ENCODE data around the gene CCSAP. TPM values are rescaled to one million over a fixed set of nuclear protein-coding genes. Genes with fewer than 3 reads are reported as not detected.

CCSAP gene
- polyA plus RNA-seq, 6 donors from 2014 or later, result 0.13 to 3.3 (median 2.4) TPM

DNA sequence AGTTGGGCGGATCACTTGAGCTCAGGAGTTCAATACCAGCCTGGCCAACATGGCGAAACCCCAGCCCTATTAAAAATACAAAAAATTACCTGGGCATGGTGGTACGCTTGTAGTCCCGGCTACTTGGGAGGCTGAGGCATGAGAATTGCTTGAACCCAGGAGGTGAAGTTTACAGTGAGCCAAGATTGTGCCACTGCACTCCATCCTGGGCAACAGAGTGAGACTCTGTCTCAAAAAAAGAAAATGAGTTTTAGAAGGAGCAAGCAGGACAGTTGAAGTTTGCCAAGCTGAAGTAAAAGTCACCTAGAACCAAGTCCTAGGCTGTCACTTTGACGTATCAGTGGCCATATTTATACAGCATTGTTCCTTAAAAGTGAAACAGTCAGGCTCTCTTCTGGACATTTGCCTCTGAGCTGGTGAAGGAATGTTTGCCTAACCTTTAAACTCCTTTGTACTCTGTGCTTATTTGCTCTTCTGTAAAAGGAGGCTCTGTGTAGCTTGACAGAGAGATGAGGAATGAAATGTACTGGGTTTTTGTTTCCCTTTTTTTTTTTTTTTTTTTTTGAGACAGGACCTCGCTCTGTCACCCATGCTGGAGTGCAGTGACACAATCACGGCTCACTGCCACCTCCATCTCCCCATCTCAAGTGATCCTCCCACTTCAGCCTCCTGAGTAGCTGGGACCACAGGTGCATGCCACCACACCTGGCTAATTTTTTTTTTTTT lies 69.2 kb downstream of the CCSAP start:
- peak overlapping the region in 1 of 8 donors; percentile 94 for H3K4me3 Mint-ChIP-seq
- H3K27ac Mint-ChIP-seq, result no peak overlapping the region
- DNase-seq (no peak), ATAC-seq (ENCODE audit: low read depth in 2 of 2) (no peak)
- H3K27me3 Mint-ChIP-seq, result no peaks in the 10 kb centered on the region
- H3K36me3 Mint-ChIP-seq, result peaks cover 0 to 6% of the 10 kb centered on the region in 2 donors
- H3K4me1 Mint-ChIP-seq, result peaks cover 23 to 37% (median 30%) of the 10 kb centered on the region in 3 donors
- H3K9me3 Mint-ChIP-seq, result peaks cover 0 to 5% (median 0%) of the 10 kb centered on the region in 7 donors

DNA sequence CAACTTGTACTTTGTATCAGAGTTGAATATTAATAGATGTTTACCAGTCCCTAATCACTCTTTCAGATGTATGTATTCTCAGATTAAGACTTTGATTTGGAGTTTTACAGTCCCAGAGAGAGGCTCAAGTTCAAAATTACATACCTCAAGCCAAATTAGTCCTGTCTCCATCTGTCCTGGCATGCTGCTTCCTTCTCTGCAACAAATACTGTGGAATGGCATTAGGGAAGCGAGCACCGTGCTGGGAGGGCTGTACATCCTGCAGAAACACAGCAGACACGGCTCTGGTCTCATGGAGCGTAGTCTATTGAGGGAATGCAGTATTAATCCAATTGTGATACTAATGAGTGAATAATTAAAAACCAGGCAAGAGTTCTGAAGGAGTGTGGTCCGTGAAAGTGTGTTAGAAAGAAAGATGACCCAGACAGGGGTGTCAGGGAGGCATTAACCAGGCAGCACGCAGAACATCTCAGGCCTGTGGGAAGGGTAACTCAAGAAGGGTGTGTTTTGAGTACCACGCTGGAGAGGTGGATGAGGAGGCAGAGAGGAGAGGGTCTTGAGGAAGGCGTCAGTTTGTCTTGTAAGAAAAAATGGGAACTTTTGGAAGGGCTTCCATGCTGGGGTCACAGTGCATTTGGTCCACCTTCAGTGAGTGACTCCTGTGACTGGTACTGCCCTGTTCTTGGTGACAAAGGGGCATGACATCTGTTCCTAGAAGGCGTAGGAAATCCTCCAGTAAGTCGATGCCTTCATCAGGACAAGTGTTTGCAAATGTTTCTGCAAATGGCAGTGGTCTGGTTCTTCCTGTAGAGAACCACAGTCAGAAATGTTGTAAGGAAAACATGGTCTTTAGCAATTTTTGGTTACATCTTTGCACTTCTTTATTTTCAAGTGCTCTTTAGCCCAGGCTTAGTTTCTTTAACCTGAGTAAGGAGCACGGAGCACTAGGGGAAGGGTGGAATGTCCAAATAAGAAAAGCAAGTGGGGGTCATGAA lies 70.4 kb downstream of the CCSAP start:
- H3K4me3 Mint-ChIP-seq, result peak overlapping the region; percentile 82 to 99 (median 94)
- no peaks in the 10 kb centered on the region for H3K27me3 Mint-ChIP-seq
- ATAC-seq (ENCODE audit: low read depth in 2 of 2), result no peak
- peak overlapping the region in 3 of 6 donors; percentile 7 to 87 (median 74) for H3K27ac Mint-ChIP-seq
- H3K9me3 Mint-ChIP-seq, result peaks cover 0 to 5% (median 0%) of the 10 kb centered on the region in 7 donors
- peaks cover 23 to 37% (median 30%) of the 10 kb centered on the region in 3 donors for H3K4me1 Mint-ChIP-seq
- H3K36me3 Mint-ChIP-seq, result peaks cover 0 to 6% of the 10 kb centered on the region in 2 donors
- DNase-seq, result no peak

- H3K36me3 Mint-ChIP-seq, result peaks cover 0 to 6% of the 10 kb centered on the region in 2 donors
- peaks cover 0 to 6% (median 5%) of the 10 kb centered on the region in 7 donors for H3K9me3 Mint-ChIP-seq
- peak; percentile 68 to 70 for ATAC-seq (ENCODE audit: low read depth in 2 of 2)
- peak overlapping the region in 5 of 6 donors; percentile 74 to 94 (median 92) for H3K27ac Mint-ChIP-seq
- peak overlapping the region; percentile 82 to 99 (median 94) for H3K4me3 Mint-ChIP-seq
- H3K4me1 Mint-ChIP-seq, result peaks cover 23 to 37% (median 30%) of the 10 kb centered on the region in 3 donors
- no peak for DNase-seq
- no peaks in the 10 kb centered on the region for H3K27me3 Mint-ChIP-seq
Observed at GRCh38 chr1:229271448-229272159, 71.2 kb downstream of the CCSAP start.

Other genes with a start within 250 kb of the CCSAP start
- 10 to 100 TPM; 16.5 to 26.6 (median 23.2) TPM for gene RAB4A, start 71.9 kb downstream of the CCSAP start, polyA plus RNA-seq (ENCODE audit: low read depth in 6 of 6)
- not detected for gene ACTA1, start 91.0 kb upstream of the CCSAP start, polyA plus RNA-seq (ENCODE audit: low read depth in 6 of 6)
- gene NUP133, start 165.3 kb upstream of the CCSAP start, polyA plus RNA-seq (ENCODE audit: low read depth in 6 of 6), result 10 to 100 TPM; 17.7 to 20.9 (median 20.2) TPM
- 10 to 100 TPM in 4 of 6 donors, 1 to 10 TPM in 2; 8.0 to 26.2 (median 11.5) TPM for gene ABCB10, start 215.7 kb upstream of the CCSAP start, polyA plus RNA-seq (ENCODE audit: low read depth in 6 of 6)

Measured in naive B cell (primary cell).